Endodermal cell (in vitro differentiated cells): Measurements from ENCODE around the gene RNF111. TPM values are rescaled to one million over a fixed set of nuclear protein-coding genes. Genes with fewer than 3 reads are reported as not detected.
A peak's percentile ranks its signal among the peaks of the same experiment; 100 is the strongest.

ENCODE experiments used
- DNase-seq: peaks from one replicate; pipeline ENCODE4 v3.0.0-alpha.2; 2017
- H3K27ac ChIP-seq: 2 replicates; pipeline ENCODE4 v1.5.1; 2013; ENCODE audit warnings: mild to moderate bottlenecking, low read depth, low read length, moderate library complexity
- H3K27me3 ChIP-seq: 2 replicates; pipeline ENCODE4 v1.6.1; 2013; ENCODE audit warnings: mild to moderate bottlenecking, low read length, moderate library complexity; ENCODE audit not compliant: insufficient read depth, control insufficient read depth, poor library complexity, severe bottlenecking
- H3K36me3 ChIP-seq: 2 replicates; pipeline ENCODE4 v1.7.0; 2013; ENCODE audit warnings: mild to moderate bottlenecking, low read length, moderate library complexity; ENCODE audit not compliant: control insufficient read depth, insufficient read depth
- H3K4me1 ChIP-seq: one replicate; pipeline ENCODE4 v1.7.0; 2013; ENCODE audit warnings: low read length; ENCODE audit not compliant: control insufficient read depth, insufficient read depth
- H3K4me3 ChIP-seq: 2 replicates; pipeline ENCODE4 v1.5.1; 2013; ENCODE audit warnings: mild to moderate bottlenecking, low read length, moderate library complexity
- H3K9ac ChIP-seq: 2 replicates; pipeline ENCODE4 v1.6.1; 2013; ENCODE audit warnings: mild to moderate bottlenecking, low read length, moderate library complexity; ENCODE audit not compliant: poor library complexity, severe bottlenecking; ENCODE audit errors: extremely low read depth
- H3K9me3 ChIP-seq: 2 replicates; pipeline ENCODE4 v1.6.1; 2013; ENCODE audit warnings: mild to moderate bottlenecking, low read length, moderate library complexity; ENCODE audit not compliant: control insufficient read depth
- H3K27ac Mint-ChIP-seq: 2 replicates; pipeline ENCODE4 v1.8.0; 2020; ENCODE audit warnings: mixed read lengths
- H3K27me3 Mint-ChIP-seq: 2 replicates; pipeline ENCODE4 v1.8.0; 2021; ENCODE audit warnings: mild to moderate bottlenecking, mixed read lengths; ENCODE audit not compliant: insufficient read depth
- H3K36me3 Mint-ChIP-seq: 2 replicates; pipeline ENCODE4 v1.8.0; 2020; ENCODE audit warnings: low read depth, mixed read lengths
- H3K4me1 Mint-ChIP-seq: 2 replicates; pipeline ENCODE4 v1.8.0; 2020; ENCODE audit warnings: mixed read lengths
- H3K4me3 Mint-ChIP-seq: 2 replicates; pipeline ENCODE4 v1.8.0; 2020; ENCODE audit warnings: mild to moderate bottlenecking, moderate library complexity, mixed read lengths
- H3K9me3 Mint-ChIP-seq: 2 replicates; pipeline ENCODE4 v1.8.0; 2020; ENCODE audit warnings: mild to moderate bottlenecking, mixed read lengths
- WGBS, 2 experiments: methylation state at CpG; one replicate each; pipeline versions ENCODE4 v1.1.5 to v1.1.7; 2013; ENCODE audit warnings: missing lambda C conversion rate in 2 of 2, mixed read lengths in 1 of 2; ENCODE audit not compliant: insufficient coverage in 1 of 2, insufficient read length in 1 of 2; 5-methylcytosine and 5-hydroxymethylcytosine counted together
- total RNA-seq, 2 donors: library from RNA; stranded (reverse); fragmentation: NEBNext Ultra II Directional in 1 of 2; extraction: Animal tissue kit (Norgen Biotek cat#: 25700) in 1 of 2; gene quantifications; 2 replicates in 1 of 2; 3 replicates in 1 of 2; pipeline ENCODE4 v1.2.1, GENCODE V29; 2021
- TF ChIP-seq, protein P1 (sequence below): fragments of 200-600 bp; sonication (generic); conservative IDR thresholded peaks from 2 replicates; pipeline ENCODE4 v1.5.0; 2021; ENCODE audit warnings: antibody characterized with exemption, mild to moderate bottlenecking

Gene RNF111
- total RNA-seq, 2 donors from 2014 or later, result 31.6 to 31.9 TPM

DNA sequence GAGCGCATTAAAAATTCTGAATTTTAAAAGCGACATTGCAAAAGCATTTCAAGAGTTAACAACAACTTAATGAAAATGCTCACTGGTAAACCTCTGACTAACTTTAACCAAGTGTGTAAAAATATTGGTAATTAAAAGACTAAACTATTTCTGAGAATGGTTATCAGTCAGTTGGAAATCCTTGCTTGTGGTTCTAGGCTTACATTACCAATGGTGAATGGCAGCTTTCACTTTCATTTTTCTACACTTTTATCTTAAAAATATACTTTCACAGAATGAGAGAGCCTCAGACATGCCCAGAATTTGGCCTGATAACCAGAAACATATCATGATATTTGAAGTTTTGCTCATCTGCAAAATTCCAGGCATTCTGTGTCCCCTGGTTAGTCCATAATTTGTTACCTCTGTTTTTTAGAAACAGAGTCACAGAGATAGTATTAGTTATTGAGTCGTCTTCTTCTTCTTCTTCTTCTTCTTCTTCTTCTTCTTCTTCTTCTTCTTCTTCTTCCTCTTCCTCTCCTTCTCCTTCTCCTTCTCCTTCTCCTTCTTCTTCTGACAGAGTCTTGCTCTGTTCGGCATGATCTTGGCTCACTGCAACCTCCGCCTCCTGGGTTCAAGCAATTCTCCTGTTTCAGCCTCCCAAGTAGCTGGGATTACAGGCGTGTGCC is 5.5 kb upstream of the RNF111 start:
- no peak overlapping the region for H3K27ac ChIP-seq
- H3K27me3 ChIP-seq, result no peaks in the 10 kb centered on the region
- TF ChIP-seq, protein P1, sequence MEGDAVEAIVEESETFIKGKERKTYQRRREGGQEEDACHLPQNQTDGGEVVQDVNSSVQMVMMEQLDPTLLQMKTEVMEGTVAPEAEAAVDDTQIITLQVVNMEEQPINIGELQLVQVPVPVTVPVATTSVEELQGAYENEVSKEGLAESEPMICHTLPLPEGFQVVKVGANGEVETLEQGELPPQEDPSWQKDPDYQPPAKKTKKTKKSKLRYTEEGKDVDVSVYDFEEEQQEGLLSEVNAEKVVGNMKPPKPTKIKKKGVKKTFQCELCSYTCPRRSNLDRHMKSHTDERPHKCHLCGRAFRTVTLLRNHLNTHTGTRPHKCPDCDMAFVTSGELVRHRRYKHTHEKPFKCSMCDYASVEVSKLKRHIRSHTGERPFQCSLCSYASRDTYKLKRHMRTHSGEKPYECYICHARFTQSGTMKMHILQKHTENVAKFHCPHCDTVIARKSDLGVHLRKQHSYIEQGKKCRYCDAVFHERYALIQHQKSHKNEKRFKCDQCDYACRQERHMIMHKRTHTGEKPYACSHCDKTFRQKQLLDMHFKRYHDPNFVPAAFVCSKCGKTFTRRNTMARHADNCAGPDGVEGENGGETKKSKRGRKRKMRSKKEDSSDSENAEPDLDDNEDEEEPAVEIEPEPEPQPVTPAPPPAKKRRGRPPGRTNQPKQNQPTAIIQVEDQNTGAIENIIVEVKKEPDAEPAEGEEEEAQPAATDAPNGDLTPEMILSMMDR, result no peak
- H3K36me3 Mint-ChIP-seq, result no peaks in the 10 kb centered on the region
- no peak overlapping the region for H3K4me3 Mint-ChIP-seq
- no peak overlapping the region for H3K27ac Mint-ChIP-seq
- H3K9ac ChIP-seq, result no peak overlapping the region
- no peaks in the 10 kb centered on the region for H3K36me3 ChIP-seq
- no peak for DNase-seq
- no peak overlapping the region for H3K4me3 ChIP-seq
- no peaks in the 10 kb centered on the region for H3K9me3 Mint-ChIP-seq
- 91 to 92% methylated on average over 3 to 5 of the region's 6 CpGs for WGBS, 2 experiments
- no peaks in the 10 kb centered on the region for H3K4me1 Mint-ChIP-seq
- H3K27me3 Mint-ChIP-seq, result peaks cover 4% of the 10 kb centered on the region
- H3K4me1 ChIP-seq, result no peaks in the 10 kb centered on the region
- no peaks in the 10 kb centered on the region for H3K9me3 ChIP-seq

DNA sequence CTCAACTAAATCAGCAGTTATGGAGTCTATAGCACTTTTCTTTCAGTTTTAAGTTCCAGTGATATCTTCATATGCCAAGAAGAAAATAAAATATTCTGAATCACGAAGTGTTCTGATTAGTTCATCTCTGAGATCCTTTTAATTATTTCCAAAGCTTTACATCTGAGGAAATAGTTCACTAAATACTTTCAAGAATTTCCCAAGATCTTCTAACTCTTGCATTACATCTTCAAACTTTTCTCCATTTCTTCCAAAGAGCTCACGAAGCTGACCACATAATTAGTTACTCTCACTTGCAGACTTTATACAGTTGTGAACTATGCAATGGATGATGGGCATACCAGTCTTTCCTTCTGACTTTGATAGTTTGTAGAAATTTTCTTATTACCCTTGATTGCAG is 4.2 kb upstream of the RNF111 start:
- Mint-ChIP-seq H3K4me1 (peaks cover under 1% of the 10 kb centered on the region), H3K27me3 (peaks cover 4% of the 10 kb centered on the region), H3K27ac (no peak overlapping the region), H3K36me3 (no peaks in the 10 kb centered on the region), H3K9me3 (no peaks in the 10 kb centered on the region), H3K4me3 (no peak overlapping the region)
- Histone ChIP-seq H3K9ac (no peak overlapping the region), H3K27me3 (no peaks in the 10 kb centered on the region), H3K4me3 (no peak overlapping the region), H3K36me3 (no peaks in the 10 kb centered on the region), H3K9me3 (no peaks in the 10 kb centered on the region), H3K27ac (no peak overlapping the region), H3K4me1 (no peaks in the 10 kb centered on the region)
- no peak for DNase-seq
- TF ChIP-seq, protein P1, result no peak
- WGBS, 2 experiments, result 80 to 88% methylated on average over 1 to 2 of the region's 2 CpGs

- Histone ChIP-seq H3K9ac (no peak overlapping the region), H3K4me3 (no peak overlapping the region), H3K4me1 (peaks cover 5% of the 10 kb centered on the region), H3K36me3 (peaks cover 1% of the 10 kb centered on the region), H3K27ac (no peak overlapping the region), H3K27me3 (no peaks in the 10 kb centered on the region), H3K9me3 (no peaks in the 10 kb centered on the region)
- Mint-ChIP-seq H3K27me3 (peaks cover 4% of the 10 kb centered on the region), H3K4me3 (no peak overlapping the region), H3K27ac (no peak overlapping the region), H3K36me3 (peaks cover 2% of the 10 kb centered on the region), H3K4me1 (peaks cover 18% of the 10 kb centered on the region), H3K9me3 (no peaks in the 10 kb centered on the region)
- 48 to 62% methylated on average over 2 to 3 of the region's 4 CpGs for WGBS, 2 experiments
- DNase-seq, result peak; percentile 60
- TF ChIP-seq, protein P1, result no peak
Observed at GRCh38 chr15:58985443-58985842, 2.0 kb upstream of the RNF111 start.
